Body of pancreas (tissue), 4 donors: ENCODE results near the gene CBFA2T3.

Experiments
- POLR2A ChIP-seq, 3 donors: fragments of 450-650 bp; IDR thresholded peaks; one replicate each; pipeline ENCODE4 v1.6.1; 2016; ENCODE audit warnings: antibody characterized with exemption in 3 of 3, mild to moderate bottlenecking in 2 of 3
- TF ChIP-seq, protein P1 (sequence below), 7 experiments: fragments of 450-650 bp in 4 of 7; fragments of 200-600 bp in 3 of 7; sonication (generic) in 3 of 7; IDR thresholded peaks; one replicate each; pipeline ENCODE4 v1.5.1; 2016 to 2019; ENCODE audit warnings: antibody characterized with exemption in 7 of 7

DNA sequence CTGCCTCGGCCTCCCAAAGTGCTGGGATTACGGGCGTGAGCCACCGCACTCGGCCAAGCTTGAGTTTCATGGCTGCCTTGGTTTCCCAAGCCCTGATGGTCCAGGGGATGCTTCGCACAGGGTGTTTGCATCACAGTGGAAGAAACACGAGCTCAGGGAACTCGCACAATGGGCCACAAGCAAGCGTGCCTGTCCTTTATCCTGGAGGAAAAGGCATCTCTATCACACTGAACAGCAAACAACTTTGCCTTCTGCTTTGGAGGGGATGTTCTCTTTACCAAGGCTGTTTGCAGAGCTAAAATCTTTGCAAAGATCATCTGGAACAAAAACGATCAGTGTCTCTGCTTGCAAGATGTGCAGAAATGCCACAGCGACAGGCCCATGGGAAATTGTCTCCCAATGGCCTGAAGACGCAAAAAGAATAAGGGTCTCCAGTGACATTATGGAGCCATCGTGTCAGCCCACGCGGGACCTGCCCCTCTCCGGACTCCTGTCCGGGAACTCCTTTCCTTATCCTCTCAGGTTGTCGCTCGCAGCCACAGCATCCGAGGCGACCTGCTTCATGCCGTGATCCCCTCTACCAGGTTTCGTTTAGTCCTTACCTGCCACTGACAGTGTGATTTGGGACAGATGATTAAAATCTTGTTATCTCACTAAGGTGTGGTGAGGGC is 44.1 kb upstream of the CBFA2T3 start:
- TF ChIP-seq, protein P1, sequence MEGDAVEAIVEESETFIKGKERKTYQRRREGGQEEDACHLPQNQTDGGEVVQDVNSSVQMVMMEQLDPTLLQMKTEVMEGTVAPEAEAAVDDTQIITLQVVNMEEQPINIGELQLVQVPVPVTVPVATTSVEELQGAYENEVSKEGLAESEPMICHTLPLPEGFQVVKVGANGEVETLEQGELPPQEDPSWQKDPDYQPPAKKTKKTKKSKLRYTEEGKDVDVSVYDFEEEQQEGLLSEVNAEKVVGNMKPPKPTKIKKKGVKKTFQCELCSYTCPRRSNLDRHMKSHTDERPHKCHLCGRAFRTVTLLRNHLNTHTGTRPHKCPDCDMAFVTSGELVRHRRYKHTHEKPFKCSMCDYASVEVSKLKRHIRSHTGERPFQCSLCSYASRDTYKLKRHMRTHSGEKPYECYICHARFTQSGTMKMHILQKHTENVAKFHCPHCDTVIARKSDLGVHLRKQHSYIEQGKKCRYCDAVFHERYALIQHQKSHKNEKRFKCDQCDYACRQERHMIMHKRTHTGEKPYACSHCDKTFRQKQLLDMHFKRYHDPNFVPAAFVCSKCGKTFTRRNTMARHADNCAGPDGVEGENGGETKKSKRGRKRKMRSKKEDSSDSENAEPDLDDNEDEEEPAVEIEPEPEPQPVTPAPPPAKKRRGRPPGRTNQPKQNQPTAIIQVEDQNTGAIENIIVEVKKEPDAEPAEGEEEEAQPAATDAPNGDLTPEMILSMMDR (IDR thresholded peaks at IDR 0.05), result no peak
- no peak for TF ChIP-seq POLR2A (IDR thresholded peaks at IDR 0.05)
